Choroid plexus epithelial cell (primary cell): ENCODE results near the gene RPLP2.

ENCODE experiments used
- DNase-seq: peaks from one replicate; pipeline ENCODE4 v3.0.0-alpha.2; 2010; ENCODE audit warnings: low read depth
- H3K4me3 ChIP-seq: 2 replicates; pipeline ENCODE4 v1.5.1; 2011; ENCODE audit warnings: low read depth, mild to moderate bottlenecking, control low read depth, low read length, moderate library complexity
- CTCF ChIP-seq: conservative IDR thresholded peaks from 2 replicates; pipeline ENCODE4 v1.5.1; 2011; ENCODE audit warnings: low read depth, mild to moderate bottlenecking, control low read depth, inconsistent platforms, low read length, moderate library complexity

RPLP2 gene

GRCh38 chr11:802693-803466 is 6.9 kb upstream of the RPLP2 start:
- no peak for TF ChIP-seq CTCF
- H3K4me3 ChIP-seq = no peak overlapping the region
- no peak for DNase-seq

- DNase-seq = no peak
- TF ChIP-seq CTCF = no peak
- no peak overlapping the region for H3K4me3 ChIP-seq
These were observed 6.4 kb upstream of the RPLP2 start for GRCh38 chr11:803467-803742.

GRCh38 chr11:803770-804598 is 5.8 kb upstream of the RPLP2 start:
- no peak for TF ChIP-seq CTCF
- no peak for DNase-seq
- H3K4me3 ChIP-seq = peak overlapping the region; percentile 64

GRCh38 chr11:804599-804964 is 5.2 kb upstream of the RPLP2 start:
- no peak for DNase-seq
- TF ChIP-seq CTCF = no peak
- peak overlapping the region; percentile 64 for H3K4me3 ChIP-seq

- TF ChIP-seq CTCF = no peak
- no peak for DNase-seq
These were observed 1.1 kb upstream of the RPLP2 start for GRCh38 chr11:808427-809286.

GRCh38 chr11:810040-810567 is 337 bp downstream of the RPLP2 start:
- no peak for TF ChIP-seq CTCF
- DNase-seq = no peak
- H3K4me3 ChIP-seq = peak overlapping the region; percentile 93

More at GRCh38 chr11:808427-809286, 1.1 kb upstream of the RPLP2 start:
- H3K4me3 ChIP-seq = peak overlapping the region; percentile 93
